GM23338 (cell line): Measurements from ENCODE around the gene CHD1. TPM values are rescaled to one million over a fixed set of nuclear protein-coding genes. Genes with fewer than 3 reads are reported as not detected.
"Not testable (repeated sequence)": the region's sequence is repeated elsewhere in the genome, so short reads cannot be mapped to it uniquely, and the experiment has no call there.

ENCODE experiments used
- ATAC-seq: fragments of 200-7000 bp; cut with Tn5 transposase; 3 replicates; pipeline ENCODE4 v1.9.1; 2020
- DNase-seq: peaks from one replicate; pipeline ENCODE4 v3.0.0-alpha.2; 2015; ENCODE audit warnings: low spot score
- H2AFZ ChIP-seq: fragments of 200-600 bp; sonication (generic); 2 replicates; pipeline ENCODE4 v1.8.0; 2016; ENCODE audit warnings: antibody characterized with exemption, mild to moderate bottlenecking, moderate library complexity
- H3F3A ChIP-seq: fragments of 200-600 bp; sonication (generic); replicated peaks from 2 replicates; pipeline ENCODE4 v1.8.0; 2017; ENCODE audit warnings: antibody characterized with exemption, mixed run types, low read depth
- H3K27ac ChIP-seq: fragments of 200-600 bp; sonication (generic); 2 replicates; pipeline ENCODE4 v1.6.1; 2016; ENCODE audit warnings: low read depth
- H3K27me3 ChIP-seq: fragments of 200-600 bp; sonication (generic); 2 replicates; pipeline ENCODE4 v1.8.0; 2016; ENCODE audit warnings: mild to moderate bottlenecking, mixed run types, moderate library complexity; ENCODE audit not compliant: insufficient read depth
- H3K36me3 ChIP-seq: fragments of 200-600 bp; sonication (generic); 2 replicates; pipeline ENCODE4 v1.8.0; 2016; ENCODE audit warnings: mild to moderate bottlenecking; ENCODE audit not compliant: insufficient read depth
- H3K4me1 ChIP-seq: fragments of 200-600 bp; sonication (generic); 2 replicates; pipeline ENCODE4 v1.8.0; 2016; ENCODE audit warnings: mild to moderate bottlenecking, moderate library complexity; ENCODE audit not compliant: insufficient read depth
- H3K4me2 ChIP-seq: fragments of 200-600 bp; sonication (generic); 2 replicates; pipeline ENCODE4 v1.7.1; 2017; ENCODE audit warnings: mixed run types
- H3K4me3 ChIP-seq: fragments of 200-600 bp; sonication (generic); 2 replicates; pipeline ENCODE4 v1.6.1; 2016; ENCODE audit warnings: mixed run types
- H3K79me2 ChIP-seq: fragments of 200-600 bp; sonication (generic); replicated peaks from 2 replicates; pipeline ENCODE4 v1.8.0; 2017; ENCODE audit warnings: mild to moderate bottlenecking; ENCODE audit not compliant: insufficient read depth
- H3K9me2 ChIP-seq: fragments of 200-600 bp; sonication (generic); 2 replicates; pipeline ENCODE4 v1.8.0; 2017; ENCODE audit not compliant: insufficient read depth
- H4K20me1 ChIP-seq: fragments of 200-600 bp; sonication (generic); replicated peaks from 2 replicates; pipeline ENCODE4 v1.8.0; 2017; ENCODE audit warnings: mild to moderate bottlenecking; ENCODE audit not compliant: insufficient read depth
- H3K27ac Mint-ChIP-seq: 2 replicates; pipeline ENCODE4 v1.8.0; 2020; ENCODE audit warnings: inconsistent platforms, mild to moderate bottlenecking, moderate library complexity, mixed read lengths
- H3K27me3 Mint-ChIP-seq: 3 replicates; pipeline ENCODE4 v1.8.0; 2022; ENCODE audit warnings: low read depth, mild to moderate bottlenecking, moderate library complexity, mixed read lengths, inconsistent platforms; ENCODE audit not compliant: insufficient read depth, poor library complexity
- H3K36me3 Mint-ChIP-seq: 3 replicates; pipeline ENCODE4 v1.8.0; 2021; ENCODE audit warnings: low read depth, mild to moderate bottlenecking, inconsistent platforms, moderate library complexity, mixed read lengths
- H3K4me1 Mint-ChIP-seq: 3 replicates; pipeline ENCODE4 v1.8.0; 2020; ENCODE audit warnings: mild to moderate bottlenecking, inconsistent platforms, mixed read lengths
- H3K4me3 Mint-ChIP-seq: 3 replicates; pipeline ENCODE4 v1.8.0; 2021; ENCODE audit warnings: moderate library complexity, mild to moderate bottlenecking, inconsistent platforms, mixed read lengths
- H3K9me3 Mint-ChIP-seq: 3 replicates; pipeline ENCODE4 v1.8.0; 2020; ENCODE audit warnings: moderate library complexity, mild to moderate bottlenecking, inconsistent platforms, mixed read lengths
- CREB1 ChIP-seq: fragments of 250-450 bp; sonication (Bioruptor Pico); IDR thresholded peaks from 2 replicates; pipeline ENCODE4 v1.5.0; 2020; ENCODE audit warnings: low read depth, mild to moderate bottlenecking, moderate library complexity
- CTCF ChIP-seq, 2 experiments: fragments of 200-600 bp in 1 of 2; sonication (generic) in 1 of 2; conservative IDR thresholded peaks; 2 replicates each; pipeline versions ENCODE4 v1.5.1 to v1.6.1; 2016 to 2017; ENCODE audit warnings: antibody characterized with exemption in 2 of 2, low read depth in 2 of 2, mild to moderate bottlenecking in 2 of 2, moderate library complexity in 1 of 2
- EZH2 ChIP-seq: fragments of 200-600 bp; sonication (generic); IDR thresholded peaks from one replicate; pipeline ENCODE4 v1.8.0; 2017; ENCODE audit warnings: antibody characterized with exemption, mild to moderate bottlenecking, low read depth; ENCODE audit not compliant: unreplicated experiment
- REST ChIP-seq: IDR thresholded peaks from one replicate; pipeline ENCODE4 v1.6.1; 2018; ENCODE audit warnings: antibody characterized with exemption; ENCODE audit not compliant: unreplicated experiment
- polyA plus RNA-seq: library from polyadenylated mRNA; unstranded; fragments of >200 nt; fragmentation: Nextera tagmentation; extraction: Ambion mirVana; gene quantifications from 2 replicates; pipeline ENCODE4 v1.2.1, GENCODE V29; 2016
- total RNA-seq: library from RNA; depleted of rRNA; stranded (reverse); fragments of >200 nt; shearing (Covaris generic); gene quantifications from 2 replicates; pipeline ENCODE4 v1.2.3, GENCODE V29; 2014

Gene CHD1
- total and polyA plus RNA-seq, 2 experiments from 2014 or later, result 36.4 to 75.6 TPM

DNA sequence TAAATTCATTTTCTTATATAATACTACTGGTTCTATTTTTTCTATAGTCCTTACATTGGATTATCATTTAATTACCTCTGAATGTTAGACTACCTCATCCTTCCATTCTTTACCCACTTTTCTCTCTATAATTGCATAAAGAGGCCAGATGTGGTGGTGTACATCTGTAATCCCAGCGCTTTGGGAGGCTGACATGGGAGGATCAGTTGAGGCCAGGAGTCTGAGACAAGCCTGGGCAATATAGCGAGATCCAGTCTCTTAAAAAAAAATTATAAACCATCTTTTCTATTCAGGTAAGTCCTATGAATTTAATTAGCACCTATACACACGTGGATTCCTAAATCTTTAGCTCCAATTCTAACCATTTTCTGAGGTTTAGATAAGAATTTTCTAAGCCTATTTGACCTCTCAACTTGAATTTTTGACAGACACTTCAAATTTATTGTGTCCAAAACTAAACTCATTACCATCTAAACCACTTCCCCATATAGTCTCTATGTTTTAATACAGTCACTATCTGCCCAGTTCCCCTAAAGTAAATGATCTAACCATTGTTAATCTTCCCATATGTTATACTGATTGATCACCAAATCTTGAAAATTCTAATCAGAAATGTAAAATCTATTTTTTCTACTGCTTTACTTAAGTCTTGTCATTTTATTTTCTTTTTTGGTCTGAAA, 33.0 kb upstream of the CHD1 start (continued):
- no peak for TF ChIP-seq REST
- TF ChIP-seq CTCF (conservative IDR thresholded peaks at IDR 0.05; ENCODE audit: low read depth in 2 of 2), result no peak

DNA sequence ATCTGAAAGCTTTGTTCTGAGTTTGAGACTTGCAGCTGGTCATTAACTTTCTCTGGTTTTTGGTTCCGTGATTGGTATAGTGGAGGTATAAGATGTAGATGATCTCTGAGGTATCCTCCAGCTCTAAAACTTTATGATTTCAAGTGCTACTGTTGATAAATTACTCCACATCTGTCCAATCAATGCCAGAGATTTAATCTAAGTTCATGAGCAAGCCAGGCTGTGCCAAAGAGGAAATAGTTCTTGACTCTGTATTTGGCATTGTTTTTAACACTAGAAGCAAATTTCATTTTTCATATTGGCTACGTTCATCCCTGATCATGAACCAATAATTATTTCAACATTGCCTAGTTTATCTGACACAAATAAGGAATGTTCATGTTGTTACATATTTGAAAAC, 28.5 kb upstream of the CHD1 start:
- DNase-seq, result no peak
- Histone ChIP-seq H3K4me1 (peaks cover 4% of the 10 kb centered on the region), H3K79me2 (no peaks in the 10 kb centered on the region), H3K9me2 (no peaks in the 10 kb centered on the region), H3K27ac (no peak overlapping the region), H3K36me3 (no peaks in the 10 kb centered on the region), H3F3A (no peaks in the 10 kb centered on the region), H3K27me3 (peaks cover 7% of the 10 kb centered on the region; the same call in 1 of the 2 replicates), H3K4me3 (no peak overlapping the region), H2AFZ (no peak overlapping the region), H4K20me1 (no peaks in the 10 kb centered on the region), H3K4me2 (no peak overlapping the region)
- Mint-ChIP-seq H3K36me3 (0 out of 3 replicates have a peak, but pooled peaks cover 4% of the 10 kb centered on the region), H3K9me3 (no peaks in the 10 kb centered on the region; the same call in 2 of the 3 replicates), H3K4me3 (no peak overlapping the region), H3K27ac (no peak overlapping the region), H3K27me3 (peaks cover 6% of the 10 kb centered on the region), H3K4me1 (peaks cover 5% of the 10 kb centered on the region)
- TF ChIP-seq CREB1, result no peak
- no peak for TF ChIP-seq EZH2
- ATAC-seq, result no peak

- not testable (repeated sequence) for H3K4me3 Mint-ChIP-seq, H3K4me3 ChIP-seq, H3K9me3 Mint-ChIP-seq, H3F3A ChIP-seq, H3K27me3 Mint-ChIP-seq, H4K20me1 ChIP-seq, H3K27ac ChIP-seq, ATAC-seq, H3K4me1 Mint-ChIP-seq, H3K4me2 ChIP-seq, H3K4me1 ChIP-seq, H3K36me3 Mint-ChIP-seq, H2AFZ ChIP-seq, H3K9me2 ChIP-seq, H3K27me3 ChIP-seq, H3K36me3 ChIP-seq, DNase-seq, H3K27ac Mint-ChIP-seq, H3K79me2 ChIP-seq
Measured at GRCh38 chr5:98955888-98956287, 27.1 kb upstream of the CHD1 start.

DNA sequence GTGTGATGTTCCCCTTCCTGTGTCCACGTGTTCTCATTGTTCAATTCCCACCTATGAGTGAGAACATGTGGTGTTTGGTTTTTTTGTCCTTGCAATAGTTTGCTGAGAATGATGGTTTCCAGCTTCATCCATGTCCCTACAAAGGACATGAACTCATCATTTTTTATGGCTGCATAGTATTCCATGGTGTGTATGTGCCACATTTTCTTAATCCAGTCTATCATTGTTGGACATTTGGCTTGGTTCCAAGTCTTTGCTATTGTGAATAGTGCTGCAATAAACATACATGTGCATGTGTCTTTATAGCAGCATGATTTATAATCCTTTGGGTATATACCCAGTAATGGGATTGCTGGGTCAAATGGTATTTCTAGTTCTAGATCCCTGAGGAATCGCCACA, 26.7 kb upstream of the CHD1 start:
- not testable (repeated sequence) for ATAC-seq, H3K4me3 ChIP-seq, H3K36me3 ChIP-seq, H3K27me3 Mint-ChIP-seq, H3K27me3 ChIP-seq, H3K27ac Mint-ChIP-seq, H3K4me3 Mint-ChIP-seq, H4K20me1 ChIP-seq, H3F3A ChIP-seq, H3K4me2 ChIP-seq, H3K27ac ChIP-seq, H3K4me1 Mint-ChIP-seq, H2AFZ ChIP-seq, DNase-seq, H3K79me2 ChIP-seq, H3K4me1 ChIP-seq, H3K36me3 Mint-ChIP-seq, H3K9me3 Mint-ChIP-seq, H3K9me2 ChIP-seq
